MM.1S (cell line): ENCODE results near the gene CCDC158.

Source experiments
- EZH2 ChIP-seq: fragments of 300-600 bp; sonication (generic); optimal IDR thresholded peaks from 2 replicates; pipeline ENCODE3; 2017; ENCODE audit warnings: low read depth, mild to moderate bottlenecking, antibody characterized with exemption, low read length, mixed read lengths
- TF ChIP-seq, protein P1 (sequence below): fragments of 300-600 bp; sonication (generic); IDR thresholded peaks from 2 replicates; pipeline ENCODE4 v1.5.1; 2016; ENCODE audit warnings: antibody characterized with exemption, low read length, mixed read lengths

- TF ChIP-seq, protein P1, sequence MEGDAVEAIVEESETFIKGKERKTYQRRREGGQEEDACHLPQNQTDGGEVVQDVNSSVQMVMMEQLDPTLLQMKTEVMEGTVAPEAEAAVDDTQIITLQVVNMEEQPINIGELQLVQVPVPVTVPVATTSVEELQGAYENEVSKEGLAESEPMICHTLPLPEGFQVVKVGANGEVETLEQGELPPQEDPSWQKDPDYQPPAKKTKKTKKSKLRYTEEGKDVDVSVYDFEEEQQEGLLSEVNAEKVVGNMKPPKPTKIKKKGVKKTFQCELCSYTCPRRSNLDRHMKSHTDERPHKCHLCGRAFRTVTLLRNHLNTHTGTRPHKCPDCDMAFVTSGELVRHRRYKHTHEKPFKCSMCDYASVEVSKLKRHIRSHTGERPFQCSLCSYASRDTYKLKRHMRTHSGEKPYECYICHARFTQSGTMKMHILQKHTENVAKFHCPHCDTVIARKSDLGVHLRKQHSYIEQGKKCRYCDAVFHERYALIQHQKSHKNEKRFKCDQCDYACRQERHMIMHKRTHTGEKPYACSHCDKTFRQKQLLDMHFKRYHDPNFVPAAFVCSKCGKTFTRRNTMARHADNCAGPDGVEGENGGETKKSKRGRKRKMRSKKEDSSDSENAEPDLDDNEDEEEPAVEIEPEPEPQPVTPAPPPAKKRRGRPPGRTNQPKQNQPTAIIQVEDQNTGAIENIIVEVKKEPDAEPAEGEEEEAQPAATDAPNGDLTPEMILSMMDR: no peak
- TF ChIP-seq EZH2: no peak
Observed at GRCh38 chr4:76313547-76313946, 107.4 kb downstream of the CCDC158 start.
